SKM-1 (cell line): Measurements from ENCODE around the gene HDGFL3.
A peak's percentile ranks its signal among the peaks of the same experiment; 100 is the strongest.
"Not testable (repeated sequence)": the region's sequence is repeated elsewhere in the genome, so short reads cannot be mapped to it uniquely, and the experiment has no call there.

Experiments
- DNase-seq: peaks from one replicate; lab custom pipeline; 2025; ENCODE audit not compliant: unreplicated experiment; lab: John Stamatoyannopoulos, UW

The HDGFL3 gene

DNA sequence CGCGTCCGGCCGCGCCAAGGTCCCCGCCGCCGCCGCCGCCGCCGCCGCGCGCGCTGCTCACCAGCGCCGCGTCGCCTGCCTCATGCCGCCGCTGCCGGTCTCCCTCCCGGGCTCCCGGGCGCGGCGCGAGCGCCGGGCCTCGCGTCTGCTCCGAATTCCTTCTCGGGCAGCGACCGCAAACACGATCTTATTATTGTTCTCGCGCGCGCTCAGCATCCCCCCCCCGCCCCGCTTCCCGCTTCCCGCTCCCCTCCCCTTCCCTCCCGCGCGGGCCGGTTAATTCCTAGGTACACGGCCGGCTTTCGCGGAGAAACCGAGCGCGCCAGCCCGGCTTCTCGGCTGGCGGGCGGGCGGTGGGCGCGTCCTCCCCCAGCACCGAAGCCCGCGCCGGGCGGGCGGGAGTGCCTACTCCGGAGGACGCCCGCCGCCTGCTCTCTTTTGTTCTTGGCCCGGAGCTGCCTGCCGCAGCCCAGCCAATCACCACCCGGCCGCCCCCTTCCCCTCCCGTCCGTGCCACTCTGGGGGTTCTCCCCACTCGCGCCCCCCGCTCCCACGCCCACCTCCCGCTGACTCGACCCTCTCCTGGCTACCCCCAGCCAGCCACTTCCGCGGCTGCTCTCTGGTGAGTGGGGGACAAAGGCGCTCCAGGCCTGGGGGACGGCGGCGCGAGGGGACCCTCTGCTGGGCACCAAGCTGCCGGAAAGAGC is at the start of gene HDGFL3:
HDGFL3 (minus strand) TSS at position 164 of the 707 bp plus-strand sequence. CDS start 409 bp downstream, outside the sequence.
- peak; percentile 8 for DNase-seq

DNA sequence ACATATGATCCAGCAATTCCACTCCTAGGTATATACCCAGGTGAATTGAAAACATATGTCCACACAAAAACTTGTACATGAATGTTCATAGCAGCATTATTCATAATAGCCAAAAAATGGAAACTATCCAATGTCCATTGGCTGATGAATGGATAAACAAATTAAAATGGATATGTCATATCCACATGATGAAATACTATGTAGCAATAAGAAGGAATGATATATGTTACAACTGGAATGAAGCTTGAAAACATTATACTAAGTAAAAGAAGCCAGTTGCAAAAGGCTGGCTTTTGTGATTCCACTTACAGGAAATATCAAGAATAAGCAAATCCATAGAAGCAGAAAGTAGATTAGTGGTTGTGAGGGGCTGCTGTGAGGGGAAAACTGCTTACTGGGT is 43.2 kb upstream of the HDGFL3 start:
- no peak for DNase-seq

DNA sequence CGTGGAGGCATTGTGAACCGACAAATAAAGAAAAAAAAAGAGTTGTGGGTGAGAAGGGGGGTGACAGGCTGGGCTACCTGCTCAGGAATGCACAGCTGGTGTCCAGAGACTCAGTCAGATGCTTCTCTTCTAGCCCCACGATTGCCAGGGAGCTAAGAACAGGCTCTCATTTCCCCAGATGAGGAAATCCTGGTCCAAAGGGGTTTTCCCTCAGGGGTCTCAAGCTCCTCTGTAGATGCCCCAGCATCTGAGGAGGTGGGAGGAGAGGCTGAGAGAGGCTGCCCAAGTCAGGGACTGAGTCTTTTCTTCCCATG is 41.4 kb upstream of the HDGFL3 start:
- DNase-seq, result no peak

DNA sequence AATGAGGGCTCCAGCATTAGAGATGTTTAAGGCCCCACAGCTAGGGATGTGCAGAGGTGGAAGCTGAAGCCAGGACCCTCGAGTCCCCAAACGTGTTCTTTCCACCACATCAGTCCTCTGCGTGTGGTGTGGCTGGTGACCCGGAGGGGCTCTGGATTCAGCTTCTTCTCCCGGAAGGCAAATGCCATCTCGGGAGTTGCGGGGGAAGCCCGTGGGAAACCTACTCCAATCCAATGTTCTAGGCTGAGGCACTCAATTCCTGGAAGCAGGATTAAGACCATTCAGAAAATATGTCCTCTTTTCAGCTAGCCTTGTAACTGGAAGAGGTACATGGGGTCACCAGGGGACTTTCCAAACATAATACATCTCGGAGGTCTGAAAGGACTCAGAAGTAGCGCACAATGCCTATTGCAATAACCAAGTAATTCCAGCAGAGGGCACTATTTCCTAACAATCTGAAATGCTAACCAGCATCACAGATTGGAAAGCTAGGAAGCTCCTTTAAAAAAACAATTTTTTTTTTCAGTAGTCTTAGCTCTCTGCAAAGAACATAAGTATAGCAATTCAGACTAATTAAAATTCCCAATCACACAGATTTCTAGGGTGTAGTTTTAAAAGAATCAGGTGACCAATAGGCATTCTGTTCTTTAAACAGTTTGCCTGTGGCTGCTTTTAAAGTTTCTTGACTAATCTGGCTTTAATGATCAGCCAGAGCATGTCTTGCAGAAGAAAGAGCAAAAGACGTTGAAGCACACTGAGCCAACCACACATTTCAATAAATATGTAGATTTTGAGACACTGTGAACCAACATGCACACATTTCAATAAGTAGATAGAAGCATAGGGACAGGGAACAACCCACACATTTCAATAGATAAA is 40.8 kb upstream of the HDGFL3 start:
- DNase-seq, result peak; percentile 59

DNA sequence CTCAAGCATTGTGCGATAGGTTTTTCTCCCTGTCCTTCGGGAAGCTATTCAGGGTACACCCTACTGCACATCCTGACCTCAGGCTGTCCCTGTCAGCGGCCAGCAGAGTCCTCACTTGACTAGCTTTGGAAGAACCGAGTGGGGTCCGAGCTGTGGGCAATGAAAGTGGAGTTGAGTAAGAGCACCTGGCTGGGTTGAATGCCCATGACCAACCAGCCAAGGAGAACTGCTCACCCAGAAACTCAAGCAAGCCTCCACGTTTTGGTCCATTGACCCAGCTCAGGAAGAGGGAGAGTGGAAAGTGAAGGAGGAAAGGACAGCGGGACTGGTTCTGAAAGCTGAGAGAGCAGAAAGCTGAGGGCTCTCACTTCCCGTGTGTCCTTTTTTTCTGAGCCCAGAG is 36.0 kb upstream of the HDGFL3 start:
- no peak for DNase-seq

- no peak for DNase-seq
These were observed 22.6 kb upstream of the HDGFL3 start for GRCh38 chr15:83230242-83230641.

DNA sequence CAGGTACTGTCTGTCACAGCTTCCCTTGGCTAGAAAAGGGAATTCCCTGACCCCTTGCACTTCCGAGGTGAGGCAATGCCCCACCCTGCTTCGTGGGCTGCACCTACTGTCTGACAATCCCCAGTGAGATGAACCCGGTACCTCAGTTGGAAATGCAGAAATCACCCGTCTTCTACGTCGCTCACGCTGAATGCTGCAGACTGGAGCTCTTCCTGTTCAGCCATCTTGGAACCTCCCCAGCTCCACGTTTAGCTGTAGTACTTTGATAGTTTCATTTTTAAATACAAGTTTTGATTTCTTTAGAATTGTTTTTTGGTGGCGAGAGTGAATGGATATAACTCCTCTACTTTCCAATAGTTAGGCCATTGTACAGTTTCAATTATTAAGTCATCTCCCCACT is 17.8 kb upstream of the HDGFL3 start:
- no peak for DNase-seq

GRCh38 chr15:83221781-83222180 is 14.2 kb upstream of the HDGFL3 start:
- not testable (repeated sequence) for DNase-seq

DNA sequence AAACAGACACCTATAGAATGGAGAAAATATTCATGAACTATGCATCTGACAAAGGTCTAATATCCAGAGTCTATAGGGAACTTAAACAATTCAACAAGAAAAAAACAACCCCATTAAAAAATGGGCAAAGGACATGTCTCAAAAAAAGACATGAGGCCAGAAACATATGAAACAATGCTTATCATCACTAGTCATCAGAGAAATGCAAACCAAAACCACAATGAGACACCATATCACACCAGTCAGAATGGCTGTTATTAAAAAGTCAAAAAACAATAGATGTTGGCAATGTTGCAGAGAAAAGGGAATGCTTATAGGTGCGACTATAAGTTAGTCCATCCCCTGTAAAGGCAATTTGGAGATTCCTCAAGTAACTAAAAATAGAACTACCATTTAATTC is 11.4 kb upstream of the HDGFL3 start:
- DNase-seq, result no peak

- no peak for DNase-seq
These were observed 7.7 kb upstream of the HDGFL3 start for GRCh38 chr15:83215306-83215705.

- DNase-seq, result no peak
These were observed 3.0 kb upstream of the HDGFL3 start for GRCh38 chr15:83210619-83211018.

GRCh38 chr15:83209333-83209732 is 1.7 kb upstream of the HDGFL3 start:
- no peak for DNase-seq

DNA sequence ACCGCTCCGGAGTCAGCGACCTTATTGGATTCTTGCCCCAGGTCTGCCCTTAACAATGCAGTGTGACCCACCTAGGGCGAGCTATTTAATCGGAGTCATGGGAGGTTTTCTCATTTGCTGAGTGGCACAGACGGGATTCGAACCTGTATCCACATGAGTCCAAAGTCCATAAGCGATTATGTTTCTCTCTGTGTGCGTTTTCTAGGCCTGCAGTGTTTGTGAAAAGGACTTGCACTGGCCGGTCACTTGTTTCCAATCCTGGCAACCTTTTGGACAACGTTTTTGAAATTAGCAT is 691 bp upstream of the HDGFL3 start:
- DNase-seq, result peak; percentile 15

DNA sequence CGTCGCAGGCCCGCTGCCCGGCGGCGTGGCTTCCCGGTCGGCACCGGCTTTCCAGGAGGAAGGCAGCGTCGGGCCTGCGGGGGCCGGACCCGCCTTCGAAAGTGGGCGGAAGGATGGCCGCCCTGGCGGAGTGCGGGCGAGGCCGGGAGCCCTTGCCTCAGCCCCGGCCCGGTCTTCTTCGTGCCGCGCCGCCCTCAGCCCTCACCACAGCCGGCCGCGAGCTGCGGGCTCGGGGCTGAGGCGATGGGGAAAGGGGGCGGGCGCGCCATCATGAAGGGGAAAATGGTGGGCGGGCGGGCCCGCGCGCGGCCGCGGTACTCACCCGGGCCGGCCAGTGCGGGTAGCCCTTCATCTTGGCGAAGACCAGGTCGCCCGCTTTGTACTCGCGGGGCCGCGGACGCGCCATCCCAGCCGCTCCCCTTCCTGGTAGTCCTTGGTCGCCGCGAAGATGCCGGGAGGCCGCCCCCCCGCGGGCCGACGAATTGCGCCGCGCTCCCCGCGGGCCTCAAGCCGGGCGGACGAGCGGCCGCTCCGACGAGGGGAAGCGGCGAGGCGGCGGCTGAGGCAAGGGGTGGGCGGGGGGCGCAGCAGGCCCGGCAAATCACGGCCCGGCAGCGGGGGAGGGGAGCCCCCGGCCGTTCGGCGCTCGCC is 489 bp downstream of the HDGFL3 start:
- no peak for DNase-seq

- no peak for DNase-seq
These were observed 1.1 kb downstream of the HDGFL3 start for GRCh38 chr15:83206526-83207008.

DNA sequence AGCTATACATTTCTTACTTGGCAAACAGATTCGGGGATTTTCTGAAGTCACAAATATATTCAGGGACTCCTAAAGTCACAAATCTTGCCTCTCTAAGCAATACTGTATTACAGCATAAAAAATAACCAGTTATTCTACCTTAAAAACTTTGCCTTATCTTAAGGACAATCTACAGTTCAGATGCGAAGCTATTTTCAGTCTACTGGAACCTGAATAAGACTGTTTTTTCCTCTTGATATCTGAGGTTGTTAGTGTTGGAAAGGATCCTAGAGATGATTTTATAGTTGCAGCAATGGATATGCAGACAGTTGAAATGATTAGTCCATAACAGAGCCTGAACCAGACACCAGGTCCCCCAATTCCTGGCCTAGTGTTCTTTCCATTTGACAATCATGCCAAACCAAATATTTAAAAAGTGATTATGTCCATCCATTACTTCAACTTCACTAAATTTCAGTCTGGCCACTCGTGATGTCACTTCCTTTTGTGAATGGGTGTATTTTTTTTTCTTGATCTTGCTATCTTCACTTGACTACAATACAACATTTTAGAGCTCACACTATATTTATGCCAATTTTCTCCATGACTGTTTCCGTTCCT is 1.8 kb downstream of the HDGFL3 start:
- no peak for DNase-seq

DNA sequence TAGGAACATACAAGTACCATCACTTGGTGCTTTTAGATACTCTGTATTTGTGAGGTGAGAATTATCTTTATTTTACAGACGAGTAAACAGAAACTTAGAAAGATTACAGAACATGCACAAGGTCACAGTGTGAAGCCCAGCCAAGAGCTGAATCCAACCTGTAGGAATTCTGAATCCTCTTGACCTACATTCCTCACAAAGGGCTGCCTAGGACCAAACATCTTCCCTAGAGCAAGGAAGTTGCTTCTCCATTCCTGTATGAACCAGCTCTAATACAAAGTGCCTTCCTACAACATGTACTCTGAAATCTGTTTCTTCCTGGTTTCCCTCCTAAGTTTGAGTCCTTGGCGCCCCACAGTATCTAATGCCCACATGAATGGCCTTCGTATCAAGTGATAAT is 2.9 kb downstream of the HDGFL3 start:
- no peak for DNase-seq

- DNase-seq, result no peak
These were observed 4.1 kb downstream of the HDGFL3 start for GRCh38 chr15:83203543-83203942.

DNA sequence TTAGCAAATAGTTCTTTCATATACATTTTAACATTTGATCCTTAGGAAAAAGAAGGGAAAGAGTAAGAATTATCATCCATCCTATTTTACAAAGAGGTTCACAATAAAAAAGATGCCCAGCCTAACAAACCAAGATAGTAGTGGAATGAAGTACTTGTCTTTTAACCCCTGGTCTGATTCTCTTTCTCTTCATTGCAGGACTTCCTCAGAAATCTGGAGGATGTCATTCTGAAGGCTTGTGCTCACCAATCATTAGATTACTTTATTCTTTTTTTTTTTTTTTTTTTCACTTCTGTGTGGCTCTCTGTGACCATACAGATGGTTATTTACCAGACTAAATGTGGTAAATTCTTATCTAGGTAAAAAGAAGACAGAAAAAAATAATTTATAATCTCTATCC is 7.0 kb downstream of the HDGFL3 start:
- DNase-seq, result no peak

DNA sequence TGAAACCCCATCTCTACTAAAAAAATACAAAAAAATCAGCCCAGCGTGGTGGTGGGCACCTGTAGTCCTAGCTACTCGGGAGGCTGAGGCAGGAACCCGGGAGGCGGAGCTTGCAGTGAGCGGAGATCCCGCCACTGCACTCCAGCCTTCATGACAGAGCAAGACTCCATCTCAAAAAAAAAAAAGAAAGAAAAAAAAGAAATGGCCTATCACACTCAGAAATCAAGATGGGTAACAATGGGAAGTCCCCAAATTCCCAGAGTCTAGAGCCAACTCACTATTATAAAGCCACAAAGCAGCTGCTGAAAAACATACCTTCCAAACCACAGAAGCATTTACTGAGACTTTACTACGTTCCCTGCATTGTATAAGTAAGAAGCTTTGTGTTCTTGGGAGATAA is 7.5 kb downstream of the HDGFL3 start:
- no peak for DNase-seq

GRCh38 chr15:83199288-83199687 is 8.3 kb downstream of the HDGFL3 start:
- DNase-seq, result no peak

DNA sequence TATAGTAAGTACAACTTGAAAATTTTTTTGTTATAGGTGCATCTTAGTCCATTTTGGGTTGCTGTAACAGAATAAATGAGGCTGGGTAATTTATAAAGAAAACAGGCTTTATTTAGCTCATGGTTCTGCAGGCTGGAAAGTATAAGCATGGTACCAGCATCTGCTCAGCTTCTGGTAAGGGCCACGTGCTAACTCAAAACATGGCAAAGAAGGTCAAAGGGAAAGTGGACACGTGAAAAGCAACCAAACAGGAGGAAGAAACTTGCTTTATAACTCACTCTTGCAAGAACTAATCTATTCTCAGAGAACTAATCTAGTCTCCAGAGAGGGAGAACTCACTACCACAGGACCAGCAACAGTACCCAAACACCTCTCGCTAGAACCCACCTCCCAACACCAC is 9.1 kb downstream of the HDGFL3 start:
- DNase-seq, result no peak
